ENCODE measurements around the gene PDK3.

PDK3 gene

DNA sequence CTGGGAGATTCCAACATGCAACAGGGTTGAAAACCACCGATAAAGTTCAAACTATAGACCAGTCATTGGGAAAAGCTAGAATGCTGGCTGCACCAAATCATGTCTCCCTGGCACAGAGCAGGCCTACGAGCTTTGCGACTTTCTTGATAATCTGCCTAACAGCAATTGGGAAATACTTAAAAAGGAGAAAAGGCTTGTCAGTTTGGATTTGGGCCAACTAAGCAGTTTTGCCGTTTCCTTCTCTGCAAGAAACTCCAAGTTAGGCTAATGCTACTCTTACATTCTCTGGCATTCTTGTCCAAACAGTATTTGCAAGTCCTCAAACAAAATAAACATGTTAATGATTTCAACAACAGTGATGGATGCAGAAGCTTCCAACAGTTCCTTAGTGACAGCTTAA lies 87.9 kb downstream of the PDK3 start:
- no peak for DNase-seq (ENCODE audit: low spot score)

DNA sequence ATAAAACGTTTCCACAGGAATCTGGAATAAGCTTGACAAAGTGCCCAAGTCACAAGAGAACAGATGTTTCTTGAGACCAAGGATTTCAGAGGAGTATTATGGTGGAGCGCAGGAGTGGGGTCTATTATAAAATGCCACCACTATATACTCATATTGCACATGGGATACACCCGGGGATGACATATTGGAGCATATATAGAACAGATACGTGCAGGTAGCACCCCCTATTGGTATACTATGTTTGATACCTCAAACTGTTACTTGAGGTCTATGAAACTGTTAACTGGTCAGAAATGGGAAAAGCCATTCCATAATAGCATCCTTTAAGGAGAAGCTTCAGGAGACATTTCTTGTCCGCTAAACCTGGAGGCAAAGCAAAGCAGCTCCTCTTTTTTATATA lies 96.0 kb downstream of the PDK3 start:
- peak; percentile 5 for DNase-seq (ENCODE audit: low spot score)

DNA sequence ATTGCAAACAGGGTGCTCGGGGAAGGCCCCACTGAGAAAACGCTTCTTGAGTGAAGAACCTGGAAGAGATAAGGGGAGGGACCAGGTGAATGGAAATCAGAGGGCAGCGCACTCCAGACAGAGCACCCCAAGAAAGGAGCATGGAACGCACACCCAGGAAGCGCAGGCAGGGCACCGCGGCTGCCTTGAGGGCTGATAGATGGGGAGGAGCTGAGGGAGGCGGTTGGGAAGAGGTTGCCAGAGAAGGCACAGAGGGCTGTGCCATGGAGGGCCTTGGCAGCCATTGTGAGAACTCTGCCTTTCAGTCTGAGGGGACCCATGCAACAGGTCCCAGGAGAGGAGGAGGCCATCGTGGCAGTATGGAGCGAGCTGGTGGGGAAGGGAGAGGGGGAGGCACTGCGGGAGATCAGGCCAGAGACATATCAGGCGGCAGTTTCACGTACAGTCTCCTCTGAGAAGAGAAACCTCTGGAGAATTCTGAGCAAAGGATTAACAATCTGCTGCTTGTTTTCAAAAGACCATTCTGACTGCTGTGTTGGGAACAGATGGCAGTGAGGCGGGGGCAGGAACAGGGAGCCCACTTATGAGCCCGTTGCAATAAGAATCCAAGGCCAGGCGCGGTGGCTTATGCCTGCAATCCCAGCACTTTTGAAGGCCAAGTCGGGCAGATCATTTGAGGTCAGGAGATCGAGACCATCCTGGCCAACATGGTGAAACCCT lies 98.4 kb downstream of the PDK3 start:
- no peak for DNase-seq (ENCODE audit: low spot score)

GRCh38 chrX:24566240-24566639 lies 101.2 kb downstream of the PDK3 start:
- DNase-seq (ENCODE audit: low spot score) = no peak

- no peak for DNase-seq (ENCODE audit: low spot score)
Observed at GRCh38 chrX:24567169-24567568, 102.1 kb downstream of the PDK3 start.

DNA sequence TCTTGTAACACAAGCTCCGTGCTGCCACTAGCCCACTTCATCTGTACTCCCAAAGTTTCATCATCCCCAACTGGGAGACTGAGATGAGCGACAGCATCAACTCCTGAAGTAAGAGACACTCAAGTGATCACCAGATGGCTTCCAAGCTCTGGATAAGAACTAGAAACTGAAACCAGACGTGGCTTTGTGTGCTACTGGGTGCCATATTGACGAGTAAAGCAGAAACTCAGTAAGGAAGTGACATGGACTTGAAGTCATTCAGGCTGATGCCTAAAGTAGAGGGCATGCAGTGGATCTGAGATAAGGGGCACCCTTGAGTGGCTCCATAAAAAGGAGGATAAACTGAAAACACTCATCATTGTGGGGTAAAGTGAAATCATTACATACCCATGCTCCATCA lies 109.7 kb downstream of the PDK3 start:
- DNase-seq (ENCODE audit: low spot score) = no peak

DNA sequence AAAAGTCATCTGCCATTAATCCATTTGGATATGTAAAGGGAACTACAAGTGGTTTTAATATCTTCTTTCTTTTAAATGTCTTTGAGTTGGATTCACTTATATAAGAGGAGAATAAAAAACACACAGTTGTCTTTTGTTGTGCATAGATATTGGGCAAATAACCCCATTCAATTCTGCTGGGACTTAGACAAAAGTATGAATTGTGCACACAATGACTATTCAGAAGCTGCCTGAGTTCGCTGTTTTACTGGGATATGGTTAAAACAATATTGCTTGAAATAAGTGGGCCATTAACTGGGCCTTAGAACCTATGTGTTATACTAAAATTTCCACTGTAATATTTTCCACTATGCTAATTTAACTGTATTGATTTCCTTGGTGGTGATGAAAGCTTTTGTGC lies 110.4 kb downstream of the PDK3 start:
- no peak for DNase-seq (ENCODE audit: low spot score)

GRCh38 chrX:24577091-24577490 lies 112.0 kb downstream of the PDK3 start:
- DNase-seq (ENCODE audit: low spot score) = no peak
